HCT116 (cell line): ENCODE results near the gene GPR3. TPM values are rescaled to one million over a fixed set of nuclear protein-coding genes. Genes with fewer than 3 reads are reported as not detected.

Source experiments
- ATAC-seq: fragments of 200-7000 bp; cut with Tn5 transposase; 2 replicates; pipeline ENCODE4 v1.9.1; 2020; ENCODE audit warnings: mild to moderate bottlenecking, moderate library complexity
- BruUV-seq: library from RNA; stranded (reverse); fragments of 400-500 nt; replicated peaks from 2 replicates; lab custom pipeline; 2021; lab: Mats Ljungman, UMichigan
- CTCF ChIA-PET: fragments of 300-600 bp; sonication (Branson Sonifier 250); formaldehyde crosslinking; loops from one replicate; lab custom pipeline; 2021; ENCODE audit warnings: antibody characterized with exemption; lab: Charles Lee
- POLR2A ChIA-PET: fragments of 300-600, 350-600 bp; sonication (Branson Sonifier 250); formaldehyde crosslinking; loops from one replicate; lab custom pipeline; 2021; ENCODE audit warnings: antibody characterized with exemption; lab: Charles Lee
- RAD21 ChIA-PET, 2 experiments: fragments of 300-600 bp; sonication (Branson Sonifier 250); formaldehyde crosslinking; loops; one replicate each; lab custom pipeline; 2023; ENCODE audit warnings: low total read pairs in 2 of 2; ENCODE audit not compliant: uncharacterized antibody in 2 of 2, unreplicated experiment in 2 of 2, low non-redundant PET in 1 of 2; lab: Charles Lee
- DNase-seq: peaks from one replicate; pipeline ENCODE4 v3.0.0-alpha.2; 2010; ENCODE audit warnings: low read depth, low spot score
- H2AFZ ChIP-seq: fragments of 200-600 bp; shearing (Covaris generic), sonication (generic); 2 replicates; pipeline ENCODE4 v1.6.1; 2017; ENCODE audit warnings: low read depth, mixed run types, mixed read lengths, antibody characterized with exemption, low read length; ENCODE audit not compliant: poor library complexity, severe bottlenecking
- H3K27ac ChIP-seq: 2 replicates; pipeline ENCODE4 v1.5.1; 2012; ENCODE audit warnings: low read depth, low read length
- H3K27me3 ChIP-seq: fragments of 200-600 bp; sonication (generic); 2 replicates; pipeline ENCODE4 v1.6.1; 2016; ENCODE audit warnings: mixed run types, low read length, mixed read lengths; ENCODE audit not compliant: insufficient read depth
- H3K36me3 ChIP-seq, 2 experiments: fragments of 200-500 bp in 1 of 2; fragments of 200-600 bp in 1 of 2; sonication (Bioruptor generic) in 1 of 2; sonication (generic) in 1 of 2; 2 replicates each; pipeline versions ENCODE4 v1.5.1 to v1.6.1; 2014 to 2016; ENCODE audit warnings: low read length in 2 of 2, inconsistent platforms in 1 of 2, mixed read lengths in 1 of 2, mixed run types in 1 of 2; ENCODE audit not compliant: insufficient read depth in 2 of 2, control insufficient read depth in 1 of 2
- H3K4me1 ChIP-seq, 2 experiments: fragments of 200-600 bp in 1 of 2; sonication (generic) in 1 of 2; 2 replicates each; pipeline versions ENCODE4 v1.5.1 to v1.6.1; 2012 to 2017; ENCODE audit warnings: low read length in 2 of 2, inconsistent platforms in 1 of 2, mild to moderate bottlenecking in 1 of 2, mixed read lengths in 1 of 2, mixed run types in 1 of 2, moderate library complexity in 1 of 2; ENCODE audit not compliant: insufficient read depth in 2 of 2, control insufficient read depth in 1 of 2
- H3K4me2 ChIP-seq: fragments of 200-600 bp; sonication (generic); 2 replicates; pipeline ENCODE4 v1.6.1; 2017; ENCODE audit warnings: mixed run types, low read length, mixed read lengths
- H3K4me3 ChIP-seq, 2 experiments: fragments of 200-600 bp in 1 of 2; sonication (generic) in 1 of 2; replicated peaks in 1 of 2; 2 replicates each; pipeline ENCODE4 v1.5.1; 2011 to 2016; ENCODE audit warnings: low read length in 2 of 2, control low read depth in 1 of 2, low read depth in 1 of 2, mild to moderate bottlenecking in 1 of 2, mixed read lengths in 1 of 2, mixed run types in 1 of 2
- H3K79me2 ChIP-seq: fragments of 200-600 bp; sonication (generic); 2 replicates; pipeline ENCODE4 v1.6.1; 2017; ENCODE audit warnings: mild to moderate bottlenecking, mixed run types, low read length, moderate library complexity, mixed read lengths; ENCODE audit not compliant: insufficient read depth
- H3K9ac ChIP-seq: fragments of 200-600 bp; sonication (generic); 2 replicates; pipeline ENCODE4 v1.6.1; 2016; ENCODE audit warnings: low read length, mixed read lengths
- H3K9me2 ChIP-seq: fragments of 200-600 bp; sonication (generic), shearing (Covaris generic); 2 replicates; pipeline ENCODE4 v1.6.1; 2017; ENCODE audit warnings: mixed run types, mild to moderate bottlenecking, moderate library complexity; ENCODE audit not compliant: insufficient read depth
- H3K9me3 ChIP-seq, 2 experiments: fragments of 200-500 bp in 1 of 2; fragments of 200-600 bp in 1 of 2; sonication (Bioruptor generic) in 1 of 2; sonication (generic) in 1 of 2; 2 replicates each; pipeline ENCODE4 v1.6.1; 2014 to 2017; ENCODE audit warnings: low read length in 2 of 2, mixed read lengths in 2 of 2, inconsistent platforms in 1 of 2, low read depth in 1 of 2, mild to moderate bottlenecking in 1 of 2, mixed run types in 1 of 2, moderate library complexity in 1 of 2; ENCODE audit not compliant: control insufficient read depth in 1 of 2, insufficient read depth in 1 of 2
- H4K20me1 ChIP-seq: fragments of 200-600 bp; sonication (generic), shearing (Covaris generic); 2 replicates; pipeline ENCODE4 v1.6.1; 2017; ENCODE audit warnings: mixed run types, mild to moderate bottlenecking, moderate library complexity; ENCODE audit not compliant: insufficient read depth
- CBX3 ChIP-seq: IDR thresholded peaks from 2 replicates; pipeline ENCODE4 v1.6.1; 2012; ENCODE audit warnings: low read depth
- EZH2phosphoT487 ChIP-seq: fragments of 200-600 bp; IDR thresholded peaks from 2 replicates; pipeline ENCODE4 v1.6.1; 2018; ENCODE audit warnings: antibody characterized with exemption, borderline replicate concordance
- MAX ChIP-seq: IDR thresholded peaks from 2 replicates; pipeline ENCODE4 v1.6.1; 2012
- REST ChIP-seq: IDR thresholded peaks from 2 replicates; pipeline ENCODE4 v1.6.1; 2012; ENCODE audit warnings: low read depth
- ZBTB33 ChIP-seq: IDR thresholded peaks from 2 replicates; pipeline ENCODE4 v1.6.1; 2011; ENCODE audit warnings: mild to moderate bottlenecking, low read length, moderate library complexity; ENCODE audit not compliant: insufficient replicate concordance; ENCODE audit errors: extremely low read depth
- ZFX ChIP-seq: fragments of 450-650 bp; IDR thresholded peaks from 2 replicates; pipeline ENCODE4 v1.6.1; 2017
- intact Hi-C: fragments of 100-400 bp; cut with micrococcal nuclease; formaldehyde crosslinking; loops from 2 replicates; pipeline ENCODE4 v1.10.0; 2022
- total RNA-seq: library from RNA; stranded (reverse); gene quantifications from one replicate; pipeline ENCODE4 v1.2.1, GENCODE V29; 2021; ENCODE audit not compliant: unreplicated experiment

The GPR3 gene
- total RNA-seq, 1 experiment from 2014 or later, result 2.8 TPM

GRCh38 chr1:27359822-27360158, 32.6 kb upstream of the GPR3 start:
- Histone ChIP-seq H4K20me1 (no peaks in the 10 kb centered on the region), H3K27ac (no peak overlapping the region), H3K4me2 (no peak overlapping the region), H3K79me2 (no peaks in the 10 kb centered on the region; the same call in 1 of the 2 replicates), H3K9me3 (no peaks in the 10 kb centered on the region), H2AFZ (no peak overlapping the region), H3K4me3 (no peak overlapping the region), H3K4me1 (peaks cover 7 to 14% of the 10 kb centered on the region in 2 experiments; a peak in 3 of 4 replicates), H3K9ac (no peak overlapping the region), H3K36me3 (peaks cover 0 to 11% of the 10 kb centered on the region in 2 experiments; a peak in 1 of 4 replicates), H3K9me2 (no peaks in the 10 kb centered on the region), H3K27me3 (no peaks in the 10 kb centered on the region)
- CTCF ChIA-PET, result no interaction called here
- TF ChIP-seq ZFX, result no peak
- TF ChIP-seq REST, result no peak
- no peak for TF ChIP-seq CBX3
- no peak for TF ChIP-seq EZH2phosphoT487
- no peak for TF ChIP-seq ZBTB33
- TF ChIP-seq MAX, result no peak
- BruUV-seq, result no TSS peak
- ATAC-seq (no peak), DNase-seq (no peak)
- RAD21 ChIA-PET, result no interaction called here
- intact Hi-C loops, result no loop called here
- POLR2A ChIA-PET, result no interaction called here
